Ureter (tissue), 1 donor: ENCODE data around the gene CHMP2A. TPM values are rescaled to one million over a fixed set of nuclear protein-coding genes. Genes with fewer than 3 reads are reported as not detected.
"Not testable (repeated sequence)": the region's sequence is repeated elsewhere in the genome, so short reads cannot be mapped to it uniquely, and the experiment has no call there.

Source experiments
- DNase-seq: peaks from one replicate; pipeline ENCODE4 v3.0.0-alpha.2; 2020; ENCODE audit warnings: low spot score
- total RNA-seq: library from RNA; stranded (reverse); gene quantifications from one replicate; pipeline ENCODE4 v1.2.4, GENCODE V29; 2023
- donor health status: DM: yes; HTN: yes; CAD: no.

CHMP2A gene
- total RNA-seq, 1 donor from 2014 or later, result 137 TPM

- no peak for DNase-seq
Measured at GRCh38 chr19:58555369-58555885, 522 bp upstream of the CHMP2A start.

DNA sequence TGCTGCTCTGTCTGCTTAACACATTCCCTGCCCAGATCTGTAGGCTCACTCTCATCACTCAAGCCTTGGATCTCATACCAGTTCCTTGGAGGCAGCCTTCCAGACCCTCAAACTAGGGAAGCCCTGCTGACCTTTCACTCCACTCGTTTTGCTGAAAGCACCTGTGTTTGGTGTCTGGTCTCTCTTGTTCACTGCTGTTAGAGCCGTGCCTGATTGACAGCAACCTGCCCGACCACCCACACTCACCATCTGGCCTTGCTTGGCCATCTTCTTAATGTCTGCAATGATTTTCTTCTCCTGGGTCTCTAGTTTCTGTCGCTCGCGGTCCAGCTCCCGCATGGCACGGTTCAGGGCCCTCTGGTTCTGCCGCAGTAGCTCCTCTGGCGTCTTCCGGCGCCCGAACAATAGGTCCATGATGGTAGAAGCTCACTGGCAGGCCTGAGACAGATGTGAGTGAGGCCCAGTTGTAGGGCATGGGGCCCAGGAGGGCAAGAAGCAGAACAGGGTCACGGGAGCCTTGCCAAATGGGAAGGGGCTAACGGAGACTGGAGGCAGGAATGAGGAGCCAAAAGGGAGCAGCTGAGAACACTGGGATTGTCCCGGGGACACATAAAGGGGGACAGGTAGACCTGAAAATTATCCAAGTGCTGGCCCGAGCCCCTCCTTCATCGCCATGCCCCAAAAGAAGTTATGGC is 959 bp downstream of the CHMP2A start:
- no peak for DNase-seq

- no peak for DNase-seq
Measured at GRCh38 chr19:58552655-58553054, 2.2 kb downstream of the CHMP2A start.

- no peak for DNase-seq
Measured at GRCh38 chr19:58551577-58552471, 3.1 kb downstream of the CHMP2A start.

DNA sequence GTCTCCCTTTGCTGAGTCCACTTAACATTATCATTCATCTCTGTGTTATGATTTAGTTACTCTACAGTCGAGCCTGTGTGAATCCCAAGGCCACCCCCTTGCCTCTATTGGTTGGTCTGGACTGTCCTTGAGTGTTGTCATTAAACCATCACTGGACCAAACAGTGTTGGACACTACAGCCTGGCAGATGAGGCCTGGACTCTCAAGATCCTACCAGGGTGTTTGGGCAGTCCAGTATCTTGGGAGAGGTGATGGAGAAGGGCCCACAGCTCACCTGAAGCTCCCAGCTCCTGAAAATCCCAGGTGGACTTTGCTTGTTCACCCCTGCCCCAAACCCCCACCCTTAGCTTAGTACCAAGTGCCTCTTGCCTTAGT is 3.8 kb downstream of the CHMP2A start:
- no peak for DNase-seq

- no peak for DNase-seq
Measured at GRCh38 chr19:58550362-58551122, 4.4 kb downstream of the CHMP2A start.

GRCh38 chr19:58549664-58550361 is 5.1 kb downstream of the CHMP2A start:
- DNase-seq, result no peak

GRCh38 chr19:58548859-58549663 is 5.8 kb downstream of the CHMP2A start:
- DNase-seq, result no peak

- no peak for DNase-seq
Measured at GRCh38 chr19:58547323-58548312, 7.3 kb downstream of the CHMP2A start.

- DNase-seq, result no peak
Measured at GRCh38 chr19:58546019-58546530, 8.8 kb downstream of the CHMP2A start.

- DNase-seq, result no peak
Measured at GRCh38 chr19:58545286-58546018, 9.5 kb downstream of the CHMP2A start.

GRCh38 chr19:58544591-58545285 is 10.2 kb downstream of the CHMP2A start:
- no peak for DNase-seq

- DNase-seq, result peak; percentile 99
Measured at GRCh38 chr19:58543826-58544590, 10.9 kb downstream of the CHMP2A start, which contains the start of gene TRIM28. Gene TRIM28, plus strand, starts transcription at chr19:58544064. Its CDS starts 694 bp downstream, at chr19:58544758.

DNA sequence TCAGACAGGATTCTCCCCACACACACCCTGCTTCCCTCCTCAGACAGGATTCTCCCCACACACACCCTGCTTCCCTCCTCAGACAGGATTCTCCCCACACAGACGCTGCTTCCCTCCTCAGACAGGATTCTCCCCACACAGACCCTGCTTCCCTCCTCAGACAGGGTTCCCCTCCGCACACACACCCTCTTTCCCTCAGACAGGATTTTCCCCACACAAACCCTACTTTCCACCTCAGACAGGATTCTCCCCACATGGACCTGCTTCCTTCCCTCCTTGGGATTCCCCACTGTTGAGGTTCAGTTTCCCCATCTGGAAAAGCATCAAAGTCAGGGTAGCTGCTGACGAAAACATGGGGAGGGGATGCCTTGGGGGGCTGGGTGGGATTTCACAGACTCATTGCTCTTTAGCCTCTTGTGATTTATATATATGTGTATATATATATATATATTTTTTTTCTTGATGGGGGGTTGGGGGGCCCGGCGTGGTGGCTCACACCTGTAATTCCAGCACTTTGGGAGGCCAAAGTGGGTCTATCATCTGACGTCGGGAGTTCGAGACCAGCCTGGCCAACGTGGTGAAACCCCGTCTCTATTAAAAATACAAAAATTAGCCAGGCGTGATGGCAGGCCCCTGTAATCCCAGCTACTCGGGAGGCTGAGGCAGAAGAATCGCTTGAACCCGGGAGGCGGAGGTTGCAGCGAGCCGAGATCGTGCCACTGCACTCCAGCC is 12.1 kb downstream of the CHMP2A start:
- not testable (repeated sequence) for DNase-seq

DNA sequence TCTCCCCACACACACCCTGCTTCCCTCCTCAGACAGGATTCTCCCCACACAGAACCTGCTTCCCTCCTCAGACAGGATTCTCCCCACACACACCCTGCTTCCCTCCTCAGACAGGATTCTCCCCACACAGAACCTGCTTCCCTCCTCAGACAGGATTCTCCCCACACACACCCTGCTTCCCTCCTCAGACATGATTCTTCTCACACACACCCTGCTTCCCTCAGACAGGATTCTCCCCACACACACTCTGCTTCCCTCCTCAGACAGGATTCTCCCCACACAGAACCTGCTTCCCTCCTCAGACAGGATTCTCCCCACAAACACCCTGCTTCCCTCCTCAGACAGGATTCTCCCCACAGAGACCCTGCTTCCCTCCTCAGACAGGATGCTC is 15.7 kb downstream of the CHMP2A start:
- not testable (repeated sequence) for DNase-seq
